ENCODE results near the gene SGTA. TPM values are rescaled to one million over a fixed set of nuclear protein-coding genes. Genes with fewer than 3 reads are reported as not detected.

The SGTA gene
- total and polyA plus RNA-seq, 2 of the 4 experiments (the other 2 are of a cell fraction), result 17.4 to 72.9 TPM

DNA sequence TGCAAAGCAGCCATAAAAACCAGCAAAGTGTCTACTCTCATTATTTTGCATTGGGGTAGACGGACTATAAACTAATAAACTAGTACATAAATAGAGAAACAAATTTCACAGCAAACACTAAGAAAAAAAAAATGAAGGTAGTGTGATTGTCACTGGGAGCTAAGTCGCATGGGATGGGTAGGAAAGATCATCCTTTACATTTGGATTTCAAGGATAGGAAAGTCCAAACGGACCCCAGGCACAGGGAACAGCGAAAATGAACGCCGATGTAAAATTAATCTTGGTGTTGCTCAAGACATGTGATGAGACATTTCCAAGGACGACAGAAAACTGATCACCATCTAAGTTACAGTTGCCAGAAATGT, 690 bp upstream of the SGTA start (continued):
- TF ChIP-seq, protein P1, sequence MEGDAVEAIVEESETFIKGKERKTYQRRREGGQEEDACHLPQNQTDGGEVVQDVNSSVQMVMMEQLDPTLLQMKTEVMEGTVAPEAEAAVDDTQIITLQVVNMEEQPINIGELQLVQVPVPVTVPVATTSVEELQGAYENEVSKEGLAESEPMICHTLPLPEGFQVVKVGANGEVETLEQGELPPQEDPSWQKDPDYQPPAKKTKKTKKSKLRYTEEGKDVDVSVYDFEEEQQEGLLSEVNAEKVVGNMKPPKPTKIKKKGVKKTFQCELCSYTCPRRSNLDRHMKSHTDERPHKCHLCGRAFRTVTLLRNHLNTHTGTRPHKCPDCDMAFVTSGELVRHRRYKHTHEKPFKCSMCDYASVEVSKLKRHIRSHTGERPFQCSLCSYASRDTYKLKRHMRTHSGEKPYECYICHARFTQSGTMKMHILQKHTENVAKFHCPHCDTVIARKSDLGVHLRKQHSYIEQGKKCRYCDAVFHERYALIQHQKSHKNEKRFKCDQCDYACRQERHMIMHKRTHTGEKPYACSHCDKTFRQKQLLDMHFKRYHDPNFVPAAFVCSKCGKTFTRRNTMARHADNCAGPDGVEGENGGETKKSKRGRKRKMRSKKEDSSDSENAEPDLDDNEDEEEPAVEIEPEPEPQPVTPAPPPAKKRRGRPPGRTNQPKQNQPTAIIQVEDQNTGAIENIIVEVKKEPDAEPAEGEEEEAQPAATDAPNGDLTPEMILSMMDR (conservative IDR thresholded peaks at IDR 0.05; ENCODE audit: low read depth, low read length), result no peak

DNA sequence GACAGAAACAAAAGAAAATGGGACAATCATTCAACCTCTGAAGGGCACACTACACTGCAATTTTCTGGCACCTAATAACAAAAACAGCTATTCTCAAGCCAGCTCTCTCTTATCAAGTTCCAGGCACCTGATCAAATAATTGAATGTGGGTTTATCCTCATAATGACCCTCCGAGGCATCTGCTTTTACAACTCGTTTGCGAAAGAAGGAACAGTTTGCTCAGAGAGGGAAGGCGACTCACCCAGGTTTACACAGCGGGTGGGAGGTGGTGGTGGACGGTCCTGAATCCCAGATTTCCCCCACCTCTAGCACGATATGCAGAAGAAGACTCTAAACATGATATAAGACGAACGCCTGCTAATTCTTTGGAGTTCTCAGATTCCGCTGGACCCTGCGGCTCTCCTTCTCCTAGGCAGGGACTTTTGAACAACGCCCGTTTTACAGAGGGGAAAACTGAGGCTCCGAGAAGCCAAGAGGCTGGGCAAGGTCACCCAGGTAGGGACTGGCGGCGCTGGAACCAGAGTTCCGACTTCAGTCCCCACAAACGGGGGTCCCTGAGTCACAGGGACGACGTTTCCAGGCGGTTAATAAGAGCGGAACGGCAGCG, 641 bp downstream of the SGTA start:
- Histone ChIP-seq H4K5ac (ENCODE audit: low read depth, low read length) (peak overlapping the region; percentile 9; the same call in 1 of the 2 replicates), H2AK9ac (replicated peaks; ENCODE audit: low read depth, low read length, poor library complexity) (peak overlapping the region; percentile 96), H4K8ac (ENCODE audit: low read depth in 2 of 2, low read length in 2 of 2) (peak overlapping the region; percentile 19 to 65; a peak in 2 of 4 replicates), H4K91ac (ENCODE audit: insufficient read depth, low read depth, low read length) (peak overlapping the region; percentile 56; the same call in 1 of the 2 replicates), H4K20me1 (ENCODE audit: insufficient read depth, low read length) (peaks cover 51% of the 10 kb centered on the region), H2BK15ac (ENCODE audit: low read depth, low read length) (no peak overlapping the region), H3K27me3 (ENCODE audit: control insufficient read depth, insufficient read depth, low read length) (no peaks in the 10 kb centered on the region), H3K27ac (ENCODE audit: insufficient read depth, low read length) (peak overlapping the region; percentile 58), H3K4ac (ENCODE audit: low read depth, low read length) (peak overlapping the region; percentile 83), H3K4me3 (ENCODE audit: insufficient read depth, low read depth, low read length) (peak overlapping the region; percentile 81), H2BK20ac (ENCODE audit: low read depth, low read length) (no peak overlapping the region), H3K18ac (ENCODE audit: low read depth, low read length) (no peak overlapping the region), H3K9me3 (ENCODE audit: control insufficient read depth, insufficient read depth, low read length) (no peaks in the 10 kb centered on the region), H3K36me3 (ENCODE audit: control insufficient read depth, insufficient read depth, low read length) (peaks cover 2% of the 10 kb centered on the region; the same call in 1 of the 2 replicates), H3K79me1 (ENCODE audit: low read depth in 1 of 2, low read length in 2 of 2) (peaks cover 17 to 68% of the 10 kb centered on the region in 2 experiments; a peak in 3 of 4 replicates), H3K56ac (ENCODE audit: extremely low read depth, insufficient read depth, low read length) (peak overlapping the region; percentile 40; the same call in 1 of the 2 replicates), H3K4me1 (ENCODE audit: control insufficient read depth, insufficient read depth, low read length) (peaks cover 4% of the 10 kb centered on the region; the same call in 1 of the 2 replicates), H2BK5ac (ENCODE audit: low read depth, low read length, poor library complexity, severe bottlenecking) (peak overlapping the region; percentile 25), H2BK120ac (ENCODE audit: low read depth, low read length) (no peak overlapping the region), H3K4me2 (ENCODE audit: low read depth, low read length) (peak overlapping the region; percentile 99), H3K14ac (replicated peaks; ENCODE audit: low read depth, low read length) (peak overlapping the region; percentile 77), H3K9me1 (ENCODE audit: insufficient read depth, low read length) (no peaks in the 10 kb centered on the region), H3K23ac (ENCODE audit: low read depth, low read length) (peak overlapping the region; percentile 90), H3K9ac (ENCODE audit: low read depth, low read length) (peak overlapping the region; percentile 76), H2AK5ac (ENCODE audit: low read depth, low read length) (peak overlapping the region; percentile 64), H2AFZ (replicated peaks; ENCODE audit: low read length, poor library complexity) (peak overlapping the region; percentile 94)
- DNase-seq (no peak), ATAC-seq (ENCODE audit: low read depth) (no peak)
- in situ Hi-C loops (cut with MboI; ENCODE audit: low sequenced_read_pairs) (no loop called here), intact Hi-C loops (cut with micrococcal nuclease) (loop anchor here (2.0 kb wide), 1 partner anchor 42 kb away; the partner anchor contains the start of gene SLC39A3), dilution Hi-C loops (cut with HindIII; ENCODE audit: low sequenced_read_pairs, unreplicated experiment) (no loop called here)
- ChIA-PET POLR2A (ENCODE audit: unreplicated experiment) (no interaction called here), CTCF (no interaction called here)
- 0% methylated on average over 14 of the region's 24 CpGs; no CpG with 5 or more reads in 1 of the 2 experiments for WGBS, 2 experiments (ENCODE audit: extremely low coverage in 2 of 2, insufficient read length in 1 of 2)
- no TSS peak for BruUV-seq (replicated peaks)
- TF ChIP-seq RFX5 (IDR thresholded peaks at IDR 0.05; ENCODE audit: low read depth, low read length) (no peak), CEBPB (IDR thresholded peaks at IDR 0.05; ENCODE audit: low read depth, low read length) (no peak), MXI1 (IDR thresholded peaks at IDR 0.05; ENCODE audit: borderline replicate concordance, low read depth, low read length) (no peak), CHD1 (IDR thresholded peaks at IDR 0.05; ENCODE audit: low read depth, low read length) (no peak), MAZ (IDR thresholded peaks at IDR 0.05; ENCODE audit: borderline replicate concordance, low read depth, low read length) (no peak), MAFK (IDR thresholded peaks at IDR 0.05; ENCODE audit: low read depth, low read length) (no peak), RAD21 (IDR thresholded peaks at IDR 0.05; ENCODE audit: low read length) (no peak), BHLHE40 (IDR thresholded peaks at IDR 0.05; ENCODE audit: low read depth, low read length) (no peak), FOS (IDR thresholded peaks at IDR 0.05; ENCODE audit: low read depth, low read length) (no peak), RCOR1 (IDR thresholded peaks at IDR 0.05; ENCODE audit: insufficient replicate concordance, low read length) (no peak)
- TF ChIP-seq, protein P2, sequence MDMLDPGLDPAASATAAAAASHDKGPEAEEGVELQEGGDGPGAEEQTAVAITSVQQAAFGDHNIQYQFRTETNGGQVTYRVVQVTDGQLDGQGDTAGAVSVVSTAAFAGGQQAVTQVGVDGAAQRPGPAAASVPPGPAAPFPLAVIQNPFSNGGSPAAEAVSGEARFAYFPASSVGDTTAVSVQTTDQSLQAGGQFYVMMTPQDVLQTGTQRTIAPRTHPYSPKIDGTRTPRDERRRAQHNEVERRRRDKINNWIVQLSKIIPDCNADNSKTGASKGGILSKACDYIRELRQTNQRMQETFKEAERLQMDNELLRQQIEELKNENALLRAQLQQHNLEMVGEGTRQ (IDR thresholded peaks at IDR 0.05; ENCODE audit: low read depth, low read length), result no peak
- TF ChIP-seq, protein P3, sequence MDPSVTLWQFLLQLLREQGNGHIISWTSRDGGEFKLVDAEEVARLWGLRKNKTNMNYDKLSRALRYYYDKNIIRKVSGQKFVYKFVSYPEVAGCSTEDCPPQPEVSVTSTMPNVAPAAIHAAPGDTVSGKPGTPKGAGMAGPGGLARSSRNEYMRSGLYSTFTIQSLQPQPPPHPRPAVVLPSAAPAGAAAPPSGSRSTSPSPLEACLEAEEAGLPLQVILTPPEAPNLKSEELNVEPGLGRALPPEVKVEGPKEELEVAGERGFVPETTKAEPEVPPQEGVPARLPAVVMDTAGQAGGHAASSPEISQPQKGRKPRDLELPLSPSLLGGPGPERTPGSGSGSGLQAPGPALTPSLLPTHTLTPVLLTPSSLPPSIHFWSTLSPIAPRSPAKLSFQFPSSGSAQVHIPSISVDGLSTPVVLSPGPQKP (IDR thresholded peaks at IDR 0.05; ENCODE audit: borderline replicate concordance, low read depth, low read length), result no peak

Data from IMR-90 (cell line).